ENCODE results near the gene SRD5A3.

DNA sequence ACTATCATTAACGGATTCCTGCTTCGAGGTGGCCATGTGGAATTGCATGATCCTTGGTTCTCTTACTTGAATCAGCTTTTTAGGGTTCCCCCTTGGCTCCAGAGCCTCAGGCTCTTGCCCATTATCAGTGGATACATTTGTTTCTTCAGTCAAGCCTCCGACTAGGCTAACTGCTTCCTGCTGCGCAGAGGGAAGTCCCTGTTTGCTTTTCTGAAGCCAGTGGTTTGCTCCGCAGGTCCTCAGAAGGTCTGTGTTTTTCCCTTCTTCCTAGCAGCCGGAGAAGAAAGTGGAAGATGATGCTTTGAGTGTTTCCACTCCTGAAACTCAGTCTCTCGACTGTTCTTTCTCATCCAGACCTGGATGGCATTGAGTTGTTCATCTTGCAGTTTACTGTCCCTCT is 20.6 kb downstream of the SRD5A3 start:
- TF ChIP-seq SMAD1 (IDR thresholded peaks at IDR 0.05; ENCODE audit: low read depth, partially characterized antibody) (no peak), JUND (IDR thresholded peaks at IDR 0.05; ENCODE audit: low read depth, low read length) (no peak), RFX5 (IDR thresholded peaks at IDR 0.05; ENCODE audit: low read depth, low read length) (no peak), ZNF592 (IDR thresholded peaks at IDR 0.05) (no peak), TCF7 (IDR thresholded peaks at IDR 0.05; ENCODE audit: borderline replicate concordance) (no peak), CBFB (IDR thresholded peaks at IDR 0.05; ENCODE audit: low read depth) (no peak), EZH2 (IDR thresholded peaks at IDR 0.05; ENCODE audit: borderline replicate concordance, control insufficient read depth, low read depth, low read length) (no peak), RAD21 (IDR thresholded peaks at IDR 0.05; ENCODE audit: insufficient read depth, low read depth, low read length) (no peak), SIX5 (IDR thresholded peaks at IDR 0.05; ENCODE audit: low read depth, low read length, severe bottlenecking) (no peak), NR2F1 (conservative IDR thresholded peaks at IDR 0.05) (no peak), POLR2A (IDR thresholded peaks at IDR 0.05; ENCODE audit: low read depth, low read length) (no peak)
- TF ChIP-seq, protein P1, sequence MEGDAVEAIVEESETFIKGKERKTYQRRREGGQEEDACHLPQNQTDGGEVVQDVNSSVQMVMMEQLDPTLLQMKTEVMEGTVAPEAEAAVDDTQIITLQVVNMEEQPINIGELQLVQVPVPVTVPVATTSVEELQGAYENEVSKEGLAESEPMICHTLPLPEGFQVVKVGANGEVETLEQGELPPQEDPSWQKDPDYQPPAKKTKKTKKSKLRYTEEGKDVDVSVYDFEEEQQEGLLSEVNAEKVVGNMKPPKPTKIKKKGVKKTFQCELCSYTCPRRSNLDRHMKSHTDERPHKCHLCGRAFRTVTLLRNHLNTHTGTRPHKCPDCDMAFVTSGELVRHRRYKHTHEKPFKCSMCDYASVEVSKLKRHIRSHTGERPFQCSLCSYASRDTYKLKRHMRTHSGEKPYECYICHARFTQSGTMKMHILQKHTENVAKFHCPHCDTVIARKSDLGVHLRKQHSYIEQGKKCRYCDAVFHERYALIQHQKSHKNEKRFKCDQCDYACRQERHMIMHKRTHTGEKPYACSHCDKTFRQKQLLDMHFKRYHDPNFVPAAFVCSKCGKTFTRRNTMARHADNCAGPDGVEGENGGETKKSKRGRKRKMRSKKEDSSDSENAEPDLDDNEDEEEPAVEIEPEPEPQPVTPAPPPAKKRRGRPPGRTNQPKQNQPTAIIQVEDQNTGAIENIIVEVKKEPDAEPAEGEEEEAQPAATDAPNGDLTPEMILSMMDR (IDR thresholded peaks at IDR 0.05 in 2 of 3, conservative IDR thresholded peaks at IDR 0.05 in 1 of 3; ENCODE audit: control insufficient read depth in 2 of 3, extremely low read depth in 1 of 3, insufficient read depth in 1 of 3, low read depth in 3 of 3, low read length in 3 of 3) = no peak
- TF ChIP-seq, protein P2, sequence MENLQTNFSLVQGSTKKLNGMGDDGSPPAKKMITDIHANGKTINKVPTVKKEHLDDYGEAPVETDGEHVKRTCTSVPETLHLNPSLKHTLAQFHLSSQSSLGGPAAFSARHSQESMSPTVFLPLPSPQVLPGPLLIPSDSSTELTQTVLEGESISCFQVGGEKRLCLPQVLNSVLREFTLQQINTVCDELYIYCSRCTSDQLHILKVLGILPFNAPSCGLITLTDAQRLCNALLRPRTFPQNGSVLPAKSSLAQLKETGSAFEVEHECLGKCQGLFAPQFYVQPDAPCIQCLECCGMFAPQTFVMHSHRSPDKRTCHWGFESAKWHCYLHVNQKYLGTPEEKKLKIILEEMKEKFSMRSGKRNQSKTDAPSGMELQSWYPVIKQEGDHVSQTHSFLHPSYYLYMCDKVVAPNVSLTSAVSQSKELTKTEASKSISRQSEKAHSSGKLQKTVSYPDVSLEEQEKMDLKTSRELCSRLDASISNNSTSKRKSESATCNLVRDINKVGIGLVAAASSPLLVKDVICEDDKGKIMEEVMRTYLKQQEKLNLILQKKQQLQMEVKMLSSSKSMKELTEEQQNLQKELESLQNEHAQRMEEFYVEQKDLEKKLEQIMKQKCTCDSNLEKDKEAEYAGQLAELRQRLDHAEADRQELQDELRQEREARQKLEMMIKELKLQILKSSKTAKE (IDR thresholded peaks at IDR 0.05; ENCODE audit: low read depth, poor library complexity, severe bottlenecking) = no peak

Measured in GM12878 (cell line).